Measurements from ENCODE around the gene EDEM1.
"Not testable (repeated sequence)": the region's sequence is repeated elsewhere in the genome, so short reads cannot be mapped to it uniquely, and the experiment has no call there.

GRCh38 chr3:5242785-5243184, 55.3 kb downstream of the EDEM1 start:
- not testable (repeated sequence) for TF ChIP-seq CTCF (conservative IDR thresholded peaks at IDR 0.05); ZFX (IDR thresholded peaks at IDR 0.05)
